Progenitor cell of endocrine pancreas (in vitro differentiated cells): ENCODE results near the gene GRK5. TPM values are rescaled to one million over a fixed set of nuclear protein-coding genes. Genes with fewer than 3 reads are reported as not detected.

ENCODE experiments used
- DNase-seq: peaks from one replicate; pipeline ENCODE4 v3.0.0; 2021; ENCODE audit warnings: low spot score; ENCODE audit not compliant: unreplicated experiment
- H3K27ac Mint-ChIP-seq: 2 replicates; pipeline ENCODE4 v1.8.0; 2021; ENCODE audit warnings: mild to moderate bottlenecking, moderate library complexity, mixed read lengths
- H3K27me3 Mint-ChIP-seq: 2 replicates; pipeline ENCODE4 v1.8.0; 2021; ENCODE audit warnings: mixed read lengths
- H3K36me3 Mint-ChIP-seq: 2 replicates; pipeline ENCODE4 v1.8.0; 2022; ENCODE audit warnings: mixed read lengths; ENCODE audit not compliant: insufficient read depth
- H3K4me1 Mint-ChIP-seq: 2 replicates; pipeline ENCODE4 v1.8.0; 2021; ENCODE audit warnings: low read depth, mixed read lengths
- H3K4me3 Mint-ChIP-seq: 2 replicates; pipeline ENCODE4 v1.8.0; 2021; ENCODE audit warnings: low read depth, mild to moderate bottlenecking, moderate library complexity, mixed read lengths
- H3K9me3 Mint-ChIP-seq: 2 replicates; pipeline ENCODE4 v1.8.0; 2021; ENCODE audit warnings: low read depth, mixed read lengths
- CTCF ChIP-seq: fragments of 200-600 bp; sonication (generic); IDR thresholded peaks from one replicate; pipeline ENCODE4 v1.5.0; 2021; ENCODE audit warnings: antibody characterized with exemption, mild to moderate bottlenecking; ENCODE audit not compliant: unreplicated experiment
- total RNA-seq: library from RNA; stranded (reverse); gene quantifications from 2 replicates; pipeline ENCODE4 v1.2.1, GENCODE V29; 2021

GRK5 gene
- total RNA-seq, 1 donor from 2014 or later: 21.6 TPM

- Mint-ChIP-seq H3K27ac (no peak overlapping the region), H3K27me3 (no peaks in the 10 kb centered on the region), H3K36me3 (no peaks in the 10 kb centered on the region)
Observed at GRCh38 chr10:119394657-119395279, 187.4 kb downstream of the GRK5 start.

GRCh38 chr10:119395280-119396007 is 188.1 kb downstream of the GRK5 start:
- no peaks in the 10 kb centered on the region for H3K4me1 Mint-ChIP-seq
- DNase-seq: no peak
- TF ChIP-seq CTCF: no peak

More at GRCh38 chr10:119394657-119395279, 187.4 kb downstream of the GRK5 start:
- Mint-ChIP-seq H3K9me3 (no peaks in the 10 kb centered on the region), H3K4me1 (no peaks in the 10 kb centered on the region), H3K4me3 (no peak overlapping the region)
- TF ChIP-seq CTCF: no peak
- no peak for DNase-seq

GRCh38 chr10:119396008-119396708 is 188.8 kb downstream of the GRK5 start:
- Mint-ChIP-seq H3K9me3 (no peaks in the 10 kb centered on the region), H3K27me3 (no peaks in the 10 kb centered on the region), H3K4me3 (no peak overlapping the region), H3K27ac (peak overlapping the region; percentile 16), H3K36me3 (no peaks in the 10 kb centered on the region), H3K4me1 (no peaks in the 10 kb centered on the region)
- no peak for TF ChIP-seq CTCF
- no peak for DNase-seq

More at GRCh38 chr10:119395280-119396007, 188.1 kb downstream of the GRK5 start:
- Mint-ChIP-seq H3K4me3 (no peak overlapping the region), H3K9me3 (no peaks in the 10 kb centered on the region), H3K36me3 (no peaks in the 10 kb centered on the region), H3K27me3 (no peaks in the 10 kb centered on the region), H3K27ac (no peak overlapping the region)

- Mint-ChIP-seq H3K4me1 (no peaks in the 10 kb centered on the region), H3K27ac (no peak overlapping the region), H3K9me3 (no peaks in the 10 kb centered on the region), H3K36me3 (no peaks in the 10 kb centered on the region), H3K4me3 (no peak overlapping the region), H3K27me3 (no peaks in the 10 kb centered on the region)
- TF ChIP-seq CTCF: no peak
- no peak for DNase-seq
Observed at GRCh38 chr10:119396709-119397071, 189.3 kb downstream of the GRK5 start.

DNA sequence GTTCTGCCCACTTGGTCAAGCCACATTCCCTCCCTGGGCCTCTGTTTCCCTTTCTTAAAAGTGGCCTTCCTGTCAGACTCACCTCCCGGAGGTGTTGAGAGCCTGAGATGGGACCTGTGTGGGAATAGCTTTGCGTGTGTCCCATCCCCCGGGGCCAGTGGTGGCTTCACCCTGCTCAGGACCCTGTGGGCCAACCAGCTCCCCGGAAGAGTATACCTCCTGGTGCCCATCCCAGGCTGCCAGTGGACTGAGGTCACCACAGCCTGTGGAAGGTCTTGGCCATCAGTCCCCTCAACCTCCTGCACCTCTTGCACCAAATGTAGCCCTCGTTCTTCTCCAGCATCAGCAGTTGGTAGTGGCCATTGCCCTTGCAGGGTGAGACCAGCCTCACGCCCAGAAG is 190.0 kb downstream of the GRK5 start:
- no peak overlapping the region for H3K27ac Mint-ChIP-seq
- TF ChIP-seq CTCF: no peak
- no peaks in the 10 kb centered on the region for H3K27me3 Mint-ChIP-seq
- no peaks in the 10 kb centered on the region for H3K36me3 Mint-ChIP-seq
- no peaks in the 10 kb centered on the region for H3K9me3 Mint-ChIP-seq
- no peaks in the 10 kb centered on the region for H3K4me1 Mint-ChIP-seq
- DNase-seq: no peak
- H3K4me3 Mint-ChIP-seq: no peak overlapping the region
